T-cell (primary cell): ENCODE measurements around the gene CAMKK2. TPM values are rescaled to one million over a fixed set of nuclear protein-coding genes. Genes with fewer than 3 reads are reported as not detected.
"Not testable (repeated sequence)": the region's sequence is repeated elsewhere in the genome, so short reads cannot be mapped to it uniquely, and the experiment has no call there.

Experiments used
- ATAC-seq, 4 experiments: fragments of 200-7000 bp in 3 of 4; fragments of 150-1000 bp in 1 of 4; cut with Tn5 transposase; replicated peaks in 1 of 4; 1 replicate in 3 of 4; 2 replicates in 1 of 4; pipeline ENCODE4 v1.10.0; 2021; ENCODE audit warnings: moderate library complexity in 3 of 4, mild to moderate bottlenecking in 2 of 4, moderate number of reproducible peaks in 1 of 4
- CTCF ChIA-PET, 2 donors: fragments of 300-600 bp; sonication (Branson Sonifier 250); formaldehyde crosslinking; loops; one replicate each; lab custom pipeline; 2022; ENCODE audit warnings: antibody characterized with exemption in 2 of 2; lab: Charles Lee
- POLR2A ChIA-PET, 2 donors: fragments of 300-600 bp; sonication (Branson Sonifier 250); formaldehyde crosslinking; loops; one replicate each; lab custom pipeline; 2022; ENCODE audit warnings: antibody characterized with exemption in 2 of 2; lab: Charles Lee
- DNase-seq, 35 experiments: peaks; one replicate each; pipeline versions ENCODE4 v3.0.0 to v3.0.0-alpha.2; 2013 to 2023
- H3K27ac ChIP-seq: one replicate; pipeline ENCODE4 v1.5.1; 2013; ENCODE audit warnings: low read length
- H3K27me3 ChIP-seq, 2 experiments: replicated peaks in 1 of 2; 1 replicate in 1 of 2; 2 replicates in 1 of 2; pipeline versions ENCODE4 v1.6.1 to v1.7.0; 2013; ENCODE audit warnings: low read length in 1 of 2, mixed read lengths in 1 of 2; ENCODE audit not compliant: control insufficient read depth in 2 of 2, insufficient read depth in 2 of 2; ENCODE audit errors: extremely low read depth in 1 of 2
- H3K36me3 ChIP-seq, 2 donors: 1 replicate in 1 of 2; 2 replicates in 1 of 2; pipeline versions ENCODE4 v1.6.1 to v1.7.0; 2013; ENCODE audit warnings: low read length in 1 of 2; ENCODE audit not compliant: control insufficient read depth in 2 of 2, insufficient read depth in 1 of 2; ENCODE audit errors: extremely low read depth in 1 of 2
- H3K4me1 ChIP-seq, 2 experiments: 1 replicate in 1 of 2; 2 replicates in 1 of 2; pipeline versions ENCODE4 v1.6.1 to v1.7.0; 2013; ENCODE audit warnings: low read length in 2 of 2, mixed read lengths in 1 of 2; ENCODE audit not compliant: insufficient read depth in 2 of 2, control insufficient read depth in 1 of 2; ENCODE audit errors: extremely low read depth in 1 of 2
- H3K4me3 ChIP-seq, 2 donors: 1 replicate in 1 of 2; 2 replicates in 1 of 2; pipeline versions ENCODE4 v1.5.1 to v1.7.0; 2013; ENCODE audit warnings: mild to moderate bottlenecking in 2 of 2, low read length in 1 of 2, moderate library complexity in 1 of 2; ENCODE audit not compliant: control insufficient read depth in 1 of 2; ENCODE audit errors: extremely low read depth in 1 of 2
- H3K9me3 ChIP-seq: 2 replicates; pipeline ENCODE4 v1.7.0; 2013
- H3K27ac Mint-ChIP-seq, 2 donors: one replicate each; pipeline ENCODE4 v1.8.0; 2020 to 2021; ENCODE audit warnings: mild to moderate bottlenecking in 2 of 2, mixed read lengths in 2 of 2
- H3K27me3 Mint-ChIP-seq, 2 donors: one replicate each; pipeline ENCODE4 v1.8.0; 2021 to 2022; ENCODE audit warnings: mixed read lengths in 2 of 2
- H3K36me3 Mint-ChIP-seq: one replicate; pipeline ENCODE4 v1.8.0; 2021; ENCODE audit warnings: mixed read lengths
- H3K4me1 Mint-ChIP-seq, 3 donors: one replicate each; pipeline ENCODE4 v1.8.0; 2020 to 2022; ENCODE audit warnings: mixed read lengths in 3 of 3, mild to moderate bottlenecking in 1 of 3
- H3K4me3 Mint-ChIP-seq, 3 donors: one replicate each; pipeline ENCODE4 v1.8.0; 2020 to 2022; ENCODE audit warnings: mild to moderate bottlenecking in 3 of 3, mixed read lengths in 3 of 3, moderate library complexity in 3 of 3
- H3K9me3 Mint-ChIP-seq, 3 donors: one replicate each; pipeline ENCODE4 v1.8.0; 2020 to 2022; ENCODE audit warnings: mixed read lengths in 3 of 3
- WGBS: methylation state at CpG from one replicate; pipeline ENCODE4 v1.1.5; 2013; ENCODE audit warnings: missing lambda C conversion rate; ENCODE audit not compliant: insufficient coverage; 5-methylcytosine and 5-hydroxymethylcytosine counted together
- total RNA-seq, 35 experiments: library from RNA in 6 of 35; stranded (reverse) in 6 of 35; fragments of 120-200 nt in 1 of 35; gene quantifications; one replicate each; pipeline versions ENCODE4 v1.2.1 to v1.2.4 and lab custom pipeline; 2013 to 2026

Gene CAMKK2
- total RNA-seq, 5 donors from 2014 or later (not counting 1 experiment from before 2014, with no cell fraction given): 13.6 to 25.5 (median 19.8) TPM

DNA sequence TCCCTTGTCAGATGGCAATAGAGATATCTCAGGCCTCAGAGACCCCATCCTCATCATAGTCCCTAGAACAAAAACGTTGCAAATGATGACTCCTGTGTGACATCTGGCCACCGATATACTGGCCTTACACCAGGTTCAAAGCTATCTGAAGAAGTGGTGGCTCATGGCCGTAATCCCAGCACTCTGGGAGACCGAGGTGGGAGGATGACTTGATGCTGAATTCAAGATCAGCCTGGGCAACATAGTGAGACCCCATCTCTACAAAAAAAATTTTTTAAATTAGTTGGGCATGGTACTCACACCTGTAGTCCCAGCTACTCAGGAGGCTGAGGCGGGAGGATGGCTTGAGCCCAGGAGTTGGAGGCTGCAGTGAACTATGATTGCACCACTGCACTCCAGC, 13.1 kb downstream of the CAMKK2 start:
- ATAC-seq (no peak), DNase-seq (no peak)
- H3K27me3 ChIP-seq: no peaks in the 10 kb centered on the region
- no peak overlapping the region for H3K4me3 ChIP-seq
- H3K27ac ChIP-seq: no peak overlapping the region
- ChIA-PET CTCF (interaction anchor here in 1 of 2 donors (0.6 kb wide), 1 partner anchor 398 kb away, joined by 4 read pairs; no protein-coding TSS in a partner anchor), POLR2A (no interaction called here)
- H3K4me3 Mint-ChIP-seq: no peak overlapping the region
- H3K4me1 ChIP-seq: no peaks in the 10 kb centered on the region
- H3K36me3 Mint-ChIP-seq: peaks cover 7% of the 10 kb centered on the region
- no CpG with 5 or more reads among the region's 5 CpGs for WGBS
- no peaks in the 10 kb centered on the region for H3K9me3 Mint-ChIP-seq
- H3K36me3 ChIP-seq: peaks cover 2 to 9% of the 10 kb centered on the region in 2 donors
- H3K9me3 ChIP-seq: no peaks in the 10 kb centered on the region
- no peak overlapping the region for H3K27ac Mint-ChIP-seq
- no peaks in the 10 kb centered on the region for H3K27me3 Mint-ChIP-seq
- peaks cover 3 to 5% (median 4%) of the 10 kb centered on the region in 3 donors for H3K4me1 Mint-ChIP-seq

DNA sequence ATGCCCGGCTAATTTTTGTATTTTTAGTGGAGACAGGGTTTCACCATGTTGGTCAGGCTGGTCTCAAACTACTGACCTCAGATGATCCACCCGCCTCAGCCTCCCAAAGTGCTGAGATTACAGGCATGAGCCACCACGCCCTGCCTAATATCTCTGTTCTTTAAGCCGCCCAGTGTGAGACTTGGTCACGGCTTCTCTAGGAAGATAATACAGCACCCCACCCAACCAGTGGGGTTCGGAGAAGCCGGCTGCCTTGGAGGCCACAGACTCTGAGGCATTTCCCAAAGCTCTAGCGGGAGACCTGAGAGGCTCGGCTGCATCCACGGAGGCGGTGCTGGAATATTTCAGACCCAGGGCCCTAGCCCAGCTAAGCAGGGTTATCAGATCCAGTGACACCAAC, 13.6 kb downstream of the CAMKK2 start:
- H3K4me1 ChIP-seq, H3K36me3 ChIP-seq, H3K27me3 ChIP-seq, DNase-seq, H3K27me3 Mint-ChIP-seq, H3K4me3 Mint-ChIP-seq, POLR2A ChIA-PET, H3K27ac ChIP-seq, H3K9me3 Mint-ChIP-seq, H3K9me3 ChIP-seq, ATAC-seq, H3K27ac Mint-ChIP-seq, CTCF ChIA-PET, H3K4me3 ChIP-seq, H3K4me1 Mint-ChIP-seq: not testable (repeated sequence)
- H3K36me3 Mint-ChIP-seq: peaks cover 11% of the 10 kb centered on the region
- WGBS: 100% methylated on average over 10 of the region's 11 CpGs

DNA sequence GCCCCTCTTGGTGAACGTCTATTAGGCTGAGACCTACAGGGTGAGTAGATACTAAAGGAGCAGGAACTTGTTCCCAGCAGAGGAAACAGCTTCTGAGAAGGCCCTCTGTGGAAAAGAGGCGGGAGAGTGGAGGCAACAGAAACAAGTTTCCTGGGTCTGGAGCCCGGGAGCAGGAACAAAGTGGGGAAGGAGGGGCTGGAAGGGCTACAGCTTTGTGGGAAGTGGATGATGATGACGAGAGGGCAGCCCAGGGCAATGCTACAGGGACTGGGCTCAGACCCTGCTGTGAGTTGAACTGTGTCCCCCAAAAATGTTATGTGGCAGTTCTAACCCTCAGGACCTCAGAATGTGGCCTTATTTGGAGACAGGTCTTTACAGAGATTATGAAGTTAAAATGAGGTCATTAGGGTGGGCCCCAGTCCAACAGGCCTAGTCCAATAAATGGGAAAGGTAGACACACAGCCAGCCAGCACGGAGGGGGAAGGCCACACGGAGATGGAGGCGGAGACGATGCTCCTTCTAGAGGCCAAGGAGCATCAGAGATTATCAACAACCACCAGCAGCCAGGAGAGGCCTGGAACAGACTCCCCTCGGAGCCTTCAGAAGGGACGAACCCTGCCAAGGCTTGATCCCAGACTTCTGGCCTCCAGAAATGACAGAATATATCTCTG, 14.3 kb downstream of the CAMKK2 start:
- Histone ChIP-seq H3K27me3 (no peaks in the 10 kb centered on the region), H3K27ac (no peak overlapping the region), H3K4me3 (no peak overlapping the region), H3K9me3 (no peaks in the 10 kb centered on the region), H3K36me3 (peaks cover 2 to 9% of the 10 kb centered on the region in 2 donors), H3K4me1 (no peaks in the 10 kb centered on the region)
- no peak overlapping the region for H3K4me3 Mint-ChIP-seq
- DNase-seq: no peak
- H3K36me3 Mint-ChIP-seq: peaks cover 14% of the 10 kb centered on the region
- H3K27me3 Mint-ChIP-seq: no peaks in the 10 kb centered on the region
- 96% methylated on average over 9 of the region's 10 CpGs for WGBS
- ChIA-PET POLR2A (no interaction called here), CTCF (no interaction called here)
- no peak for ATAC-seq
- H3K4me1 Mint-ChIP-seq: no peaks in the 10 kb centered on the region
- H3K9me3 Mint-ChIP-seq: no peaks in the 10 kb centered on the region
- no peak overlapping the region for H3K27ac Mint-ChIP-seq

- CTCF ChIA-PET, H3K27ac Mint-ChIP-seq, H3K27ac ChIP-seq, H3K4me1 ChIP-seq, H3K9me3 ChIP-seq, H3K4me1 Mint-ChIP-seq, H3K9me3 Mint-ChIP-seq, H3K36me3 ChIP-seq, H3K27me3 ChIP-seq, H3K27me3 Mint-ChIP-seq, POLR2A ChIA-PET, H3K4me3 Mint-ChIP-seq, ATAC-seq, H3K4me3 ChIP-seq, DNase-seq: not testable (repeated sequence)
- H3K36me3 Mint-ChIP-seq: peaks cover 16% of the 10 kb centered on the region
- 98% methylated on average over 13 of the region's 14 CpGs for WGBS
These were observed 15.4 kb downstream of the CAMKK2 start for GRCh38 chr12:121281116-121281515.

- H3K27me3 Mint-ChIP-seq, H3K9me3 Mint-ChIP-seq, H3K4me1 ChIP-seq, DNase-seq, H3K27ac ChIP-seq, H3K4me3 Mint-ChIP-seq, H3K4me3 ChIP-seq, ATAC-seq, H3K27ac Mint-ChIP-seq, H3K36me3 ChIP-seq, H3K9me3 ChIP-seq, POLR2A ChIA-PET, CTCF ChIA-PET, H3K4me1 Mint-ChIP-seq, H3K27me3 ChIP-seq: not testable (repeated sequence)
- no CpG with 5 or more reads among the region's 11 CpGs for WGBS
- peaks cover 16% of the 10 kb centered on the region for H3K36me3 Mint-ChIP-seq
These were observed 16.0 kb downstream of the CAMKK2 start for GRCh38 chr12:121280531-121280930.

GRCh38 chr12:121279507-121279915, 17.0 kb downstream of the CAMKK2 start:
- Mint-ChIP-seq H3K36me3 (peaks cover 19% of the 10 kb centered on the region), H3K4me3 (no peak overlapping the region), H3K4me1 (no peaks in the 10 kb centered on the region), H3K27me3 (no peaks in the 10 kb centered on the region), H3K9me3 (no peaks in the 10 kb centered on the region), H3K27ac (no peak overlapping the region)
- ChIA-PET CTCF (no interaction called here), POLR2A (no interaction called here)
- no peak for ATAC-seq
- Histone ChIP-seq H3K4me1 (no peaks in the 10 kb centered on the region), H3K36me3 (peaks cover 2 to 9% of the 10 kb centered on the region in 2 donors), H3K4me3 (no peak overlapping the region), H3K27me3 (no peaks in the 10 kb centered on the region), H3K9me3 (no peaks in the 10 kb centered on the region), H3K27ac (no peak overlapping the region)
- 88% methylated on average over 10 of the region's 10 CpGs for WGBS
- DNase-seq: no peak

- POLR2A ChIA-PET: no interaction called here
- H3K27ac Mint-ChIP-seq: no peak overlapping the region
These were observed 17.5 kb downstream of the CAMKK2 start for GRCh38 chr12:121279071-121279375.

More at GRCh38 chr12:121279071-121279375, 17.5 kb downstream of the CAMKK2 start:
- no peaks in the 10 kb centered on the region for H3K4me1 ChIP-seq
- DNase-seq: no peak
- no peak overlapping the region for H3K4me3 ChIP-seq
- H3K36me3 ChIP-seq: peaks cover 2 to 8% of the 10 kb centered on the region in 2 donors
- Mint-ChIP-seq H3K27me3 (no peaks in the 10 kb centered on the region), H3K4me3 (no peak overlapping the region), H3K9me3 (no peaks in the 10 kb centered on the region), H3K36me3 (peaks cover 19% of the 10 kb centered on the region), H3K4me1 (no peaks in the 10 kb centered on the region)
- no peaks in the 10 kb centered on the region for H3K27me3 ChIP-seq
- no peak overlapping the region for H3K27ac ChIP-seq
- WGBS: 89% methylated on average over 5 of the region's 13 CpGs
- CTCF ChIA-PET: no interaction called here
- no peak for ATAC-seq
- no peaks in the 10 kb centered on the region for H3K9me3 ChIP-seq
